ENCODE results near the gene PHLDA3.

DNA sequence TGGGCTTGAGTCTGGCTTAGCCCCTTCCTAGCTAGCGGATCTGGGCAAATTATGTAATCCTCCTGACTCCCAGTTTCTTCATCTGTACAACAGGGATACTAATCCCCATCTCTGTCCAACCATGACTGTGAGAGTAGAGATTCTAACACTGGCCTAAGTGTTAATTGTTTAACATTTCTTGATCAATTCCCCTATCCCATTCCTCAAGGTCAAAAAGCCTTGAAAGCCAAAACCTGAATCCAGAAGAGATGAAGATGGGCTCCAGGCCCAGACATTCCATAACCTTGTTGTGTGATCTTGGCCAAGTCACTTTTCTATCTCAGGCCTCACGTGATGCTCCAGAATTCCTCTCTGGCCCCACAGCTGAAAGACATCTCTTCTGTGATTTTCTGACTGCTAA, 18.8 kb upstream of the PHLDA3 start:
- TF ChIP-seq, protein P1, sequence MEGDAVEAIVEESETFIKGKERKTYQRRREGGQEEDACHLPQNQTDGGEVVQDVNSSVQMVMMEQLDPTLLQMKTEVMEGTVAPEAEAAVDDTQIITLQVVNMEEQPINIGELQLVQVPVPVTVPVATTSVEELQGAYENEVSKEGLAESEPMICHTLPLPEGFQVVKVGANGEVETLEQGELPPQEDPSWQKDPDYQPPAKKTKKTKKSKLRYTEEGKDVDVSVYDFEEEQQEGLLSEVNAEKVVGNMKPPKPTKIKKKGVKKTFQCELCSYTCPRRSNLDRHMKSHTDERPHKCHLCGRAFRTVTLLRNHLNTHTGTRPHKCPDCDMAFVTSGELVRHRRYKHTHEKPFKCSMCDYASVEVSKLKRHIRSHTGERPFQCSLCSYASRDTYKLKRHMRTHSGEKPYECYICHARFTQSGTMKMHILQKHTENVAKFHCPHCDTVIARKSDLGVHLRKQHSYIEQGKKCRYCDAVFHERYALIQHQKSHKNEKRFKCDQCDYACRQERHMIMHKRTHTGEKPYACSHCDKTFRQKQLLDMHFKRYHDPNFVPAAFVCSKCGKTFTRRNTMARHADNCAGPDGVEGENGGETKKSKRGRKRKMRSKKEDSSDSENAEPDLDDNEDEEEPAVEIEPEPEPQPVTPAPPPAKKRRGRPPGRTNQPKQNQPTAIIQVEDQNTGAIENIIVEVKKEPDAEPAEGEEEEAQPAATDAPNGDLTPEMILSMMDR (IDR thresholded peaks at IDR 0.05) = no peak
- TF ChIP-seq EZH2 (IDR thresholded peaks at IDR 0.05) (no peak), EZH2phosphoT487 (IDR thresholded peaks at IDR 0.05) (no peak)

All from neural progenitor cell (in vitro differentiated cells).